ENCODE measurements around the gene CEP70.

GRCh38 chr3:138476526-138476925 is 117.5 kb downstream of the CEP70 start:
- TF ChIP-seq, protein P1, sequence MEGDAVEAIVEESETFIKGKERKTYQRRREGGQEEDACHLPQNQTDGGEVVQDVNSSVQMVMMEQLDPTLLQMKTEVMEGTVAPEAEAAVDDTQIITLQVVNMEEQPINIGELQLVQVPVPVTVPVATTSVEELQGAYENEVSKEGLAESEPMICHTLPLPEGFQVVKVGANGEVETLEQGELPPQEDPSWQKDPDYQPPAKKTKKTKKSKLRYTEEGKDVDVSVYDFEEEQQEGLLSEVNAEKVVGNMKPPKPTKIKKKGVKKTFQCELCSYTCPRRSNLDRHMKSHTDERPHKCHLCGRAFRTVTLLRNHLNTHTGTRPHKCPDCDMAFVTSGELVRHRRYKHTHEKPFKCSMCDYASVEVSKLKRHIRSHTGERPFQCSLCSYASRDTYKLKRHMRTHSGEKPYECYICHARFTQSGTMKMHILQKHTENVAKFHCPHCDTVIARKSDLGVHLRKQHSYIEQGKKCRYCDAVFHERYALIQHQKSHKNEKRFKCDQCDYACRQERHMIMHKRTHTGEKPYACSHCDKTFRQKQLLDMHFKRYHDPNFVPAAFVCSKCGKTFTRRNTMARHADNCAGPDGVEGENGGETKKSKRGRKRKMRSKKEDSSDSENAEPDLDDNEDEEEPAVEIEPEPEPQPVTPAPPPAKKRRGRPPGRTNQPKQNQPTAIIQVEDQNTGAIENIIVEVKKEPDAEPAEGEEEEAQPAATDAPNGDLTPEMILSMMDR (IDR thresholded peaks at IDR 0.05; ENCODE audit: low read length) = no peak
- TF ChIP-seq EZH2 (IDR thresholded peaks at IDR 0.05; ENCODE audit: borderline replicate concordance, low read length) = no peak

All from OCI-LY1 (cell line).